ENCODE data around the gene RPL28.

DNA sequence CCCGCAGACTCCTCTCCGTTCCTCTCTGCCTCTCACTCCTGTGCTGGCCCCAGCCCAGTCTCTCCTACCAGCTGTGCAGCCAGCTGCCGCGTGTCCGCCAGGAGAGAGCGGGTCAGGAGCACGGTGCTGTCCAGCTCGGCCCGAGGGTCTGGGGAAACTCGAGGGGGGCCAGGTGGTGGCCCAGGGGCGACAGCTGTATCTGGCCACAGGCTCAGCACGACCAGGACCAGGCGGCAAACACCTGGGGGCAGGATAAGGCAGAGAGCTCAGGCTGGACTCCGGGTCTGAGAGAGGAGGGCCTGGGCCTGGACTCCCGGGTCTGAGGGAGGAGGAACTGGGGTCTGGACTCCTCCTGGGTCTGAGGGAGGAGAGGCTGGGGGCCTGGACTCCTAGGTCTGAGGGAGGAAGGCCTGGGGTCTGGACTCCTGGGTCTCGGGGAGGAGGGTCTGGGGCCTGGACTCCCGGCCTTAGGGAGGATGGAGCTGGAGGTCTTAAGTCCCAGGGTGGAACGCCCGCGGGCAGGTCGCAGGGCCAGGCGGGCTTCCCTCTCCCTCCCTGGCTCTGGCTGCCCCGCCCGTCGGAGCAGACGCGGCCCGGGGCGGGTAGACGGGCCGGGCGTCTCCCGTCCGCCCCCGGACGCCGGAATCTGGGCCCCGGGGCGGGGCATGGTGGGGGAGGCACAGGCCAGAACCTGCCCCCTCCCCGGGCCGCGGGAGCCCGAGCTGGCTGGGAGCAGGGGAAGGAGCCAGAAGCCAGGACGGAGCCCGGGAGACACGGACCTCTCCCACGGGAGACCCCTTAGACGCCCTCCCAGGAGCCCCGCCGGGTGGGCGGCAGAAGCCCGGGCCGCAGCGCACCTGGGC, 16.8 kb upstream of the RPL28 start:
- TF ChIP-seq, protein P1, sequence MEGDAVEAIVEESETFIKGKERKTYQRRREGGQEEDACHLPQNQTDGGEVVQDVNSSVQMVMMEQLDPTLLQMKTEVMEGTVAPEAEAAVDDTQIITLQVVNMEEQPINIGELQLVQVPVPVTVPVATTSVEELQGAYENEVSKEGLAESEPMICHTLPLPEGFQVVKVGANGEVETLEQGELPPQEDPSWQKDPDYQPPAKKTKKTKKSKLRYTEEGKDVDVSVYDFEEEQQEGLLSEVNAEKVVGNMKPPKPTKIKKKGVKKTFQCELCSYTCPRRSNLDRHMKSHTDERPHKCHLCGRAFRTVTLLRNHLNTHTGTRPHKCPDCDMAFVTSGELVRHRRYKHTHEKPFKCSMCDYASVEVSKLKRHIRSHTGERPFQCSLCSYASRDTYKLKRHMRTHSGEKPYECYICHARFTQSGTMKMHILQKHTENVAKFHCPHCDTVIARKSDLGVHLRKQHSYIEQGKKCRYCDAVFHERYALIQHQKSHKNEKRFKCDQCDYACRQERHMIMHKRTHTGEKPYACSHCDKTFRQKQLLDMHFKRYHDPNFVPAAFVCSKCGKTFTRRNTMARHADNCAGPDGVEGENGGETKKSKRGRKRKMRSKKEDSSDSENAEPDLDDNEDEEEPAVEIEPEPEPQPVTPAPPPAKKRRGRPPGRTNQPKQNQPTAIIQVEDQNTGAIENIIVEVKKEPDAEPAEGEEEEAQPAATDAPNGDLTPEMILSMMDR (tag by site-specific recombination; IDR thresholded peaks at IDR 0.05) = no peak
- TF ChIP-seq ATF2 (tag by site-specific recombination; IDR thresholded peaks at IDR 0.05; ENCODE audit: low read depth) (no peak), ZEB2 (tag by site-specific recombination; IDR thresholded peaks at IDR 0.05) (no peak), ZNF645 (tag by site-specific recombination; IDR thresholded peaks at IDR 0.05) (no peak), SALL2 (tag by site-specific recombination; IDR thresholded peaks at IDR 0.05; ENCODE audit: borderline replicate concordance) (no peak), KLF16 (tag by site-specific recombination; IDR thresholded peaks at IDR 0.05) (no peak), ZNF24 (tag by site-specific recombination; IDR thresholded peaks at IDR 0.05) (no peak), ZBTB49 (tag by site-specific recombination; IDR thresholded peaks at IDR 0.05; ENCODE audit: low read depth) (no peak), ZNF350 (tag by site-specific recombination; IDR thresholded peaks at IDR 0.05) (no peak), ZFP41 (tag by site-specific recombination; IDR thresholded peaks at IDR 0.05; ENCODE audit: borderline replicate concordance) (no peak)
- TF ChIP-seq, protein P2, sequence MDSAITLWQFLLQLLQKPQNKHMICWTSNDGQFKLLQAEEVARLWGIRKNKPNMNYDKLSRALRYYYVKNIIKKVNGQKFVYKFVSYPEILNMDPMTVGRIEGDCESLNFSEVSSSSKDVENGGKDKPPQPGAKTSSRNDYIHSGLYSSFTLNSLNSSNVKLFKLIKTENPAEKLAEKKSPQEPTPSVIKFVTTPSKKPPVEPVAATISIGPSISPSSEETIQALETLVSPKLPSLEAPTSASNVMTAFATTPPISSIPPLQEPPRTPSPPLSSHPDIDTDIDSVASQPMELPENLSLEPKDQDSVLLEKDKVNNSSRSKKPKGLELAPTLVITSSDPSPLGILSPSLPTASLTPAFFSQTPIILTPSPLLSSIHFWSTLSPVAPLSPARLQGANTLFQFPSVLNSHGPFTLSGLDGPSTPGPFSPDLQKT (IDR thresholded peaks at IDR 0.05; ENCODE audit: borderline replicate concordance, low read depth, low read length) = no peak
